Raji (cell line): ENCODE results near the gene DST.

Source experiments
- POLR2A ChIP-seq: IDR thresholded peaks from 2 replicates; pipeline ENCODE4 v1.6.1; 2011; ENCODE audit warnings: low read depth, low read length, control low read depth; ENCODE audit not compliant: insufficient read depth

Gene DST

DNA sequence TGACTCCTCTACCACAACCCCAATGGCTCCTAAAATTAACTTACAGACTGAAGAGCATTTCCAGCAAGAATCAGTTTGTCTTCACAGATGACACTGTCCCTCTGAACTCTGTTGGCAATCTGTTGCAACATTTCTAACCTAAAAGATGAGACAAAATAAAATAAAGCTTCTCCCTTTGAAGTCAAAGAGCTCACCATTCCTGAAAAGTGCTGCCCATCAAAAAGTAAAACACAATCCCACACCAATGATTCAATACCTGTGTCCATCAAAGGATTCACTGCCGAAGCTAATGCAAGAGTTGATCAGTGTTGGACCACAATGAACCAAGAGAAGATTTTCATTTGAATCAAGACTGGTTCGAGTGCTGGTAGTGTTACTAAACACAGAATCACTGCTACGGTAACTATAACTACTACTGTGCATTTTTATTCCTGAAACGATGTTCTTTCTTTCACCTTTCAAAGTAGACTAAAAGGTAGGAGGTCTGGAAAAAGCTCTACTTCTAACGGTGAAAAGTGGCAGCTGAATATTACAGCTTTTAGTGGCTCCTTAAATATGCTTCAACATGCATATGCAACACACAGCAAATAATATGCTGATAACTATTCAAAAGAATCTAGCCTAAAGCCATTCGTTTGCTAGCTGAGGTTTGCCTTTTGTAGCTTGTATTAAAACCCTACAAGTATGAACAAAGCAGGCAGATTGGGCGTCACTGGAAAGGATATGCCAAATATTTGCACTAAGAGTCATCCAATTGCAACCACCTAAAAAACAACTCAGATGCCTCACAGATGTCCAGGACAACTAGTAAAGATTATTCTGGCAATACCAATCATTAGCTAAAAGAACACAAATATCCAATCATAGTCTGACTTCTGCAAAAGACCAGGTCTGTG is at the start of gene DST:
Gene DST (minus strand): TSS at position 524 of the 896 bp plus-strand sequence.
- TF ChIP-seq POLR2A = no peak

- TF ChIP-seq POLR2A = no peak
Observed at GRCh38 chr6:56691814-56692213, 49.1 kb upstream of the DST start.

GRCh38 chr6:56691286-56691595 is 48.6 kb upstream of the DST start:
- no peak for TF ChIP-seq POLR2A

DNA sequence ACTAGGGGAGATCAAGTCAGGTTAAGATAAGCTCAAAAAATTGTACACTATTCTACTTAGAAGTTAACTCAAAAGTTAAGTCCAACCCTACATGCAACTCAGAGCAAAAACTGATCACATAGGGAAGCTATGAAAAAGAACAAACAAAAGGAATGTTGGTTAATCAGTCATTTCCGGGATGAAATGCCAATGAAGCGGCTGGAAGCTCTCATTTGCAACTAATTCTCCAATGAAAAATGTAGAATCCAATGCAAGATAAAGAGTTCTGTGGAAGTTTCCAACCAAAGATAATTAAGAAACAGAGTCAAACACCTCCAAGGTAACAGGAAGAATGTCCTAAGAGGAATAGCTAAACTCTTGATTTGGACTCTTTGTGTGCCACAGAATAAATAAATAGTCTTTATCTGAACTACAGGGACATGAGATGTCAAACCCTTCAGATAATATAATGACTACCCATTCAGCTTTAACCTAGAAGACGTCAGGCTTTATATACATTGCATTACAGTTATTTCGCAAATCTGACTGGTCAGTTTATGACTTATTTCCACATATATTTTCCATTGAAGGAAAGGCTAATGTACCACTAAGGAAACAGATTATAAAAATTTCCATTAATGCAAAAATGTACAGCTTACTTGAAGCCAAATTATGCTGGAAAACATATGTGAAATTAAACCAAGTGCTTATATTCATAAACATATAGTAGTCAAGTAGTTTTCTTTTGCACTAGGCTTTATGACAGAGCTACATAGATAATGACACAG is 48.0 kb upstream of the DST start:
- TF ChIP-seq POLR2A = no peak

GRCh38 chr6:56689663-56690062 is 47.0 kb upstream of the DST start:
- TF ChIP-seq POLR2A = no peak

GRCh38 chr6:56689114-56689513 is 46.4 kb upstream of the DST start:
- TF ChIP-seq POLR2A = no peak

GRCh38 chr6:56688521-56688920 is 45.8 kb upstream of the DST start:
- no peak for TF ChIP-seq POLR2A

DNA sequence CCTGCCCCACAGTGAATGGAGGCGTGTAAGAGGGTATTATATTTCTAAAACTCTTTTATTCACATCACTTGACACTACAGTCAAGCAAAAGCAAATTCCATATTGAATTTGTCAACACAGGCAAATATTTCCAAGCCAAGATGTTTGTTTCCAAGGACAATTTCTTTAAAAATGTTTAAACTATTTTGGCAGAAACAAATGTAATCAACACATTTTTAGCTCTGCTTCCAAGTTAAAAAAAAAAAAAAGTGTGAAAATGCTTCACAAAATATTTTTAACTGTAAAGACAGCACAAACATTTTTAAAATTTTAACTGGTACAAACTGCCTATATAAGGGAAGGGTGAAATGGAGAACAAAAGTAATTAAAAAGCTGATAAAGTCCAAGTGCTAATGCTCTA is 44.9 kb upstream of the DST start:
- TF ChIP-seq POLR2A = no peak

GRCh38 chr6:56686429-56686828 is 43.7 kb upstream of the DST start:
- TF ChIP-seq POLR2A = no peak

DNA sequence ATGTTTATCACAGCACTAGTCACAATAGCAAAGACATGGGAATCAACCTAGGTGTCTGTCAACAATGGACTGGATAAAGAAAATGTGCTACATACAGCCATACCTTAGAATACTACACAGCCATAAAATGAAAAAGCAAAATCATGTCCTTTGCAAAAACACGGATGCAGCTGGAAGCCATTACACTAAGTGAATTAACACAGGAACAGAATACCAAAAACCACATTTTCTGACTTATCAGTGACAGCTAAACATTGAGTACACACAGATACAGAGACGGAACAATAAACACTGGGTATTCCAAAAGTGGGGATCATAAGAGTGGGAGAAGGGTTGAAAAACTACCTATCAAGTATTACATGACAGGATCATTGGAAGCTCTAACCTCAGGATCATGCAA is 43.3 kb upstream of the DST start:
- TF ChIP-seq POLR2A = no peak

- no peak for TF ChIP-seq POLR2A
Observed at GRCh38 chr6:56685102-56685733, 42.5 kb upstream of the DST start.

DNA sequence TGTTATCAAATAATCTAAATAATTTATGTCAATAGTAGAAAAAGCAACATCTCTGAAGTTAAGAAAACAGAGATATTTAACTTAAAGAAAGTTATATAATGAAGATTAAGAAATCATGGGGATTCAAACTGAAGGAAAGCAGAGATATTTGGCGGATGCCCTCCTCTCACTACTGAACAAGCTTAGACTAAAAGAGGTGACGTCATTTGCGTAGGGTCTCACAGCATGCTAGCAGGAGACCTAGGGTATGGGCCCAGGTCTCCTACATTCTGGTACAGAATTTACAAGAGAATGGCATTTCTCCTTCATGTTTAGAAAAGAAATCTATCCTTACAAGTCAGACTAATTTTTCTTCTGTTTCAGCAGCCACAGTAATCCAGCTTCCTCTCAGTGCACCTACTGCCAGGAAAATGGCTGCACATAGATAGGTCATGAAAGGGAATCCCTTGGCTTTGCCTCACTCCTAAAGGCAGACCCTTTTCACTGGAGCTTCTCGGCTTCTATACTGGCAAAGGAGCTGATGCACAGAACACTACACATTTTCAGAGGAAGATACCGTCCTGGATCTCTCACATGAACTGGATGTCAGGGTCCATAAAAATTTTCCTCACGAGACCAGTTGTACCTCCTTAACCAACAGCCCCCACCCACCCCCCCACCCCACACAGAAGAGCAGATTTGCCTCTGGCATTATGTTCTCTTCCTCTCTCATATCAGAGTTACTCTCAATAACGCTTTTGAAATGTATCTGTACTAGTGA is 41.8 kb upstream of the DST start:
- TF ChIP-seq POLR2A = no peak

DNA sequence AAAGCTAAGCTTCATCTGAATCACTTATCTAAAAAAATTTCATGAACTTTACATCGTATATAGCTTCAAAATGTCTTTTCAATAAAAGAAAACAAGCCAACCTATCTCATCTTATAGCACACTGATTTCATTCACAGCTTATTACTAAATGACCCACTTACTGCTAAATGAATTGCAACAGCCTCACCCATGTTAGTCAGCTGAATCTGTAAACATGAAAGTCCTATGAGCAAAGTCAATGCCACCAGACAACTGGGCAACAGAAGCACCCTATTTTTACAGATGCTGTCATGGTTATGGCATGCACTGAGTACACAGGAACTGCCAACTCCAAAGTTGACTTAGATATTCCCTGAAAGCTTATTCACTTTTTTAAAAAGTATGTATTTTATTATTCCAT is 41.2 kb upstream of the DST start:
- TF ChIP-seq POLR2A = no peak

GRCh38 chr6:56682635-56683034 is 39.9 kb upstream of the DST start:
- TF ChIP-seq POLR2A = no peak

DNA sequence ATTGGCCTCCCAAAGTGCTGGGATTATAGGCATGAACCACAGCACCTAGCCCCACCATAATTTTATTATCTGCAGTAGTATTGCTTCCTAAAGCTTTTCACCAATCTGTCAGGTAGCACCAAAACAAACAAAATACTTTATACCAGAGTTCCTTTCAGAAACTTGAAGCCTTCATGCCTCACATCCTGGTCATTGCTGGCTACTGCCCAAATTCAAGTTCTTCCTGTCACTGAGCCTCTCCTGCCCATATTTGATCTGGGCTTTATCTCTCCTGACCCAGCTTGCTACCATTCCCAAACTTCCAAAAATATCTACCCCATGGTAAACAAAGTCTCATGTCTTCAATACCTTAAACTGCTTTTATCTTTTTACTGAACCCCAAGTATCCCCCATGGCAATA is 34.9 kb upstream of the DST start:
- no peak for TF ChIP-seq POLR2A
